22Rv1 (cell line): ENCODE results near the gene MISP.

Source experiments
- H3K27ac ChIP-seq: fragments of 450-650 bp; 2 replicates; pipeline ENCODE4 v1.5.1; 2017
- ZFX ChIP-seq: fragments of 450-650 bp; IDR thresholded peaks from 2 replicates; pipeline ENCODE4 v1.6.1; 2017; ENCODE audit warnings: antibody characterized with exemption, borderline replicate concordance
- TF ChIP-seq, protein P1 (sequence below): fragments of 450-650 bp; IDR thresholded peaks from 2 replicates; pipeline ENCODE4 v1.5.1; 2017; ENCODE audit warnings: mild to moderate bottlenecking

The MISP gene

DNA sequence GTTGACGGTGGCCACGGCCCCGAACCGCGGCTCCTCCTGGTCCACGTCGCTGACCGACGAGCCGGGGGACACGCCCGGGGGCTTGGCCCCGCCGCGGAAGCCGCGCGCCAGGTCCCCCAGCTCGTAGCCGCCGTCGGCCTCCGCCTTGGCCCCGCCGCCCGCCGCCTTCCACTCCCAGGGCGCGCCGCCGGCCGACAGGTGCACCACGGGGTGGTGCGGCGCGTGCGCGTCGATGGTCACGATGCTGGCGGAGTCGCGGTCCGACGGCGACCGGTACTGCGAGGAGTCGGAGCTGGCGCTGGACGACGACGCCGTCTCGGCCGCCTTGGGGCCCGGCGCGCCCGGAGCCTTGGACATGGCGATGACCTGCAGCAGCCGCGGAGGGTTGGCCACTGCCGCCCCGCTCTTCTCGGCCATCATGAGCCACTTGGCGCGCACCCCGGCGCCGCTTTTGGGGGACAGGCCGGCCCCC is 61.9 kb downstream of the MISP start:
- TF ChIP-seq ZFX: no peak
- TF ChIP-seq, protein P1, sequence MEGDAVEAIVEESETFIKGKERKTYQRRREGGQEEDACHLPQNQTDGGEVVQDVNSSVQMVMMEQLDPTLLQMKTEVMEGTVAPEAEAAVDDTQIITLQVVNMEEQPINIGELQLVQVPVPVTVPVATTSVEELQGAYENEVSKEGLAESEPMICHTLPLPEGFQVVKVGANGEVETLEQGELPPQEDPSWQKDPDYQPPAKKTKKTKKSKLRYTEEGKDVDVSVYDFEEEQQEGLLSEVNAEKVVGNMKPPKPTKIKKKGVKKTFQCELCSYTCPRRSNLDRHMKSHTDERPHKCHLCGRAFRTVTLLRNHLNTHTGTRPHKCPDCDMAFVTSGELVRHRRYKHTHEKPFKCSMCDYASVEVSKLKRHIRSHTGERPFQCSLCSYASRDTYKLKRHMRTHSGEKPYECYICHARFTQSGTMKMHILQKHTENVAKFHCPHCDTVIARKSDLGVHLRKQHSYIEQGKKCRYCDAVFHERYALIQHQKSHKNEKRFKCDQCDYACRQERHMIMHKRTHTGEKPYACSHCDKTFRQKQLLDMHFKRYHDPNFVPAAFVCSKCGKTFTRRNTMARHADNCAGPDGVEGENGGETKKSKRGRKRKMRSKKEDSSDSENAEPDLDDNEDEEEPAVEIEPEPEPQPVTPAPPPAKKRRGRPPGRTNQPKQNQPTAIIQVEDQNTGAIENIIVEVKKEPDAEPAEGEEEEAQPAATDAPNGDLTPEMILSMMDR: no peak
- no peak overlapping the region for H3K27ac ChIP-seq

DNA sequence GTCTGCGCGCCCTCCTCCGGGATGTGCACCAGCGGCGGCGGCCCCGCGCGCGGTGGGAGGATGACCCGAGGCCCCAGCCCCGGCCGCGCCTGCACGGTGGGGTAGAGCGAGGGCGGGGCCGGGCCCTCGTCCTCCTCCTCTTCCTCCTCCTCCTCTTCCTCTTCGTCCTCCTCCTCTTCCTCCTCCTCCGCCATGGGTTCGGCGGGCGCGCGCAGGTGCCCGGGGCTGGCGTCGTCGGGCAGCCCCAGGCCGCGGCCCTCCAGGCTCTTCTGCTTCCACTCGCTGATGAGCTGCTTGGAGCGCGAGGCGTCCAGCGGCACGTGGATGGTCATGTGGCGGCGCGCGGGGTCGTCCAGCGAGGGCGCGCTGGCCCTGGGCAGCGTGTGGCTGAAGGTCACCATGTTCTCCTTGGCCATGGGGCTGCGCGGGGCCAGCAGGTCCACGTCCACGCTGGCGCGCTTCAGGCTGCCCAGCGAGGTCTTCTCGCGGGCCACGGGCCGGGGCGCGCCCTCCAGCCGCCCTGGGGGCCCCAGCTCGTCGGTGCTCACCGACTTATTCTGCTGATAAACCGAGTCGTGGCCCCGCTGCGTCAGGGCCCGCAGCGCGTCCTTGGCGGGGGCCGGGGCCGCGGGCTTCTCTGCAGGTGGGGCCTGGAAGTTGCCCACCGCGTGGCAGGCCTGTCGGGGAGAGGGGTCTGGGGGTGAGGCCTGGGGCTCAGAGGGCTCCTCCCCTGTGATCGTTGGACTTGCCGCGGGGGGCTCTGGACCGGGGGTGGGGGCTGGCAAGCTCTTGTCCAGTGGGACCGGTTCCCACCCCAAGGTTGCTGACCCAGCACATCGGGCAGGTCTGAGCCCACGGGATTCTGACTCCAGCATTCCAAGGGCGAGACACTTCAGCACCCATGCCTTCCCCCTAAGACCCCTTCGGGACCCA is 62.6 kb downstream of the MISP start:
- H3K27ac ChIP-seq: no peak overlapping the region
- TF ChIP-seq ZFX: no peak
- TF ChIP-seq, protein P1: no peak
